Inflammatory macrophage treated with lipopolysaccharide for 1 hour (primary cell): Measurements from ENCODE around the gene GK.
"Not testable (repeated sequence)": the region's sequence is repeated elsewhere in the genome, so short reads cannot be mapped to it uniquely, and the experiment has no call there.

Source experiments
- DNase-seq, 2 donors: peaks; one replicate each; pipeline ENCODE4 v3.0.0-alpha.2; 2020 to 2022

Gene GK

DNA sequence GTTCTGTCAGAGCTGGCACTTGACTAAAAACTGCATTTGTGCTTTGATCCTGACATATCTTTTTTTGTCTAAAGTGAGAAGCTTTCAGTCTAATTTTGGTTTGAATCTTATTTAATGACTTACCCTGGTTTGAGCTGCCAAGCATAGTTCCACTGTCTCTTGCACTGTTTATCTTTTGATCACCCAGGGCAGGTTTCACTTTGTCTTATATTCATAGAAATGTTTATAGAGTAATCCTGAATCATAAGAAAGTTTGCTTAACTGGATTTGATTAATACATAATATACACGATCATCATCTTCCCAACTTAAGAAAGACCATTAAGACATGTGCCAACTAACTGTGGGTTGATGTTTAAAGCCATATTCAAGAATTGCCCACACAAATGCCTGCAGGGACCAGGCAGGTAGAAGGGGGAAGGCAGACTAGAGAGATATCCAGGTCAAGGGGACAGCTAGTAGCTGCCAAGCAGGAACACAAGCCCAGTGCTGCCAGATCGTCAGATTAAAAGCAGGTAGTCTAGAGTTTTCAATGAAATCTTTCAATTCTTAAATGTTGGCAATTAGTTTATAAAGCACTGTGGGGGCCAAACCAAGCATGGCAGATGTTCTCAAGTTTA is 1.9 kb downstream of the GK start:
- DNase-seq, result peak in 1 of 2 donors; percentile 2

DNA sequence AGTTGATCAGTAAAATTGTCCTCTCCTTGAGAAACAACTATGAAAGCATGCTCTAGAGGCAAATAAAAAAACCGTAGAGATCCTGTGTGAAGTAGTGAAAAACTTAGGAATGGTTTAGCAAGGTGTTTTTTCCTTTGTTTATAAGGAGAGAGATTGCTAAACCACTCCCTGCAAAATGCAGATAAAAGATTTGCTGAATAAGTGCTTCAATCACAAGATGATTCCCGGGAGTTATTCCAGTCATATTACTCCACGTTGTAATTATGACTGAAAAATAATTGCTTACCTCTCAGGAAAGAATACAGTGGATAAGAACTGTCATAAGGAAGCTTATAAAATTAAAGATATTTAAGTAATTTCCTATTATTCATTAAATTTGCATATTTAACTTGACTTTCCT is 2.8 kb downstream of the GK start:
- no peak for DNase-seq

DNA sequence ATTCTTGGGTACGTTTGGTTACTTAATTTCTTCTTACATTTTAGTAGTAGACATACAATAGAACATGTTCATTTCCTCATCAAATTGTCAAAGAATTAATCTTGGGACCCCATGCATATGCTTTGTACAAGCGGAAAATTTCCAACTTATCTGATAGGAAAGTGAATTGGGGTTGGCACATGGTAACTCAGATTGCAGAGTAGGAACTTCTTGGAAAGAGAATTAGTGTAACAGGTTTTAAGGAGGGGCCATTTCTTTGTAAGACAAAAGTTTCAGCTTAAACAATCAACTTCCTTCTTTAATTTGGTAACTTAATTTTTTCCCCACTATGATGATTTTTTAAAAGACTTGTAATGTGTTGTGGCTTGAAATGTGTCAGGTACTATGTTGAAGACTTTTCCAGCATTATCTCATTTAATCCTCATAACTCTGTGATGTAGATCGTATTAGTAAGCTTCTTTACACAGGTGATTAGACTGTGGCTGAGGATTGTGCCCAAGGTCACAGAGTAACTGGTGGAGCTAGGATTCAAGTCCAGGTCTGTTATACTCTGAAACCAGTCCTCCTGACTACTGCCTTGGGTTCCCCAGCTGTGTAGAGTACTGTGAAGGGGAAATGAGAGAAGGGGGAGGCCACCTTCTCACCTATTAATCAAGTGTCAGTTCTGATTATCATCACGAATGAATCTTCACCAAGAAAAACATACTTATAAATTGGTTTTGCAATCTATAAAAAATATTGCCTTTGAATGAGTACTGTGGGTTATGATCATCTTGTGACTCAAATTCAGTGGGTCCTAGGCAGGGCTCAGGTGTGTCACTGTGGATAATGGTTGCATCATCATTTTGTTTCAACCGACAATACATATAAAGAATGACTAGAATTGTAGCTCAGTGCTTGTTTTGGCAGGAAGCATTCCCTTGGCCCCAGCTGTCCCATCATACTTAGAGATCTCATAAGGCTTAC is 4.3 kb downstream of the GK start:
- DNase-seq, result peak in 1 of 2 donors; percentile 43

DNA sequence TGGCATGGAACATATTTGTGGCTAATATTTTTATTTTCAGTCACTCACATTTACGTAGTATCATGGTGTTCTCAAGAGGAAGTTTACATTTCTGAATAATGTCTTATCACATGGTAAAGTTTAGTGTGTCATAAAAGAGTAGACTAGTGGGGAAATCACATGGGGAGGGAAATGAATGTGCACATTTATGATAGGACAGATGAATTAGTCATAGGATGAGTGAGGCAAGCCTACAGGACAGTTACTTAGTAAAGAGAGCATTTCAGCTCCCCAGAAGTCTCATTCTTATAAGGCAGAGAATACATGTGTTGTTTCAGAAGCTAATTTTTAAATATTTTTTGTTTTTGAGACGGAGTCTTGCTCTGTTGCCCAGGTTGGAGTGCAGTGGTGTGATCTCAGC is 6.2 kb downstream of the GK start:
- DNase-seq, result peak; percentile 76 to 90

DNA sequence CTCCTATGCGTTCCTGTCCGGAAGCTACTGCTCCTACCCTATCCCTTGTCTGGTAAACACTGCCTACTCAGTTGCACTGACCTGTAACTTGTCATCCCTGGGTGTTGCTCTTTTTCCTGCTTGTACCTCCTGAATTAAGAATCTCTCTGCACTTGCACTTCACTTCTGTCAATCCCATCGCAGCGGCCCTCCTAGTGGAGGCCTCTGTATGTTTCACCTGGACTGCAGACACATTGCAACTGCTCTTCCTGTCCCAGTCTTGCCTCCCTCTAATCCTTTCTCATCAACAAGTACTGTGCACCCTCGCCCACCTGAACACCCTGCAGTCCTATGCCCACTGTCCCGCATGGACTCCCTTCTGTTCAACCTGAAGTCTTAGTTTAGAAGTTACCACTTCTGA is 8.0 kb downstream of the GK start:
- DNase-seq, result no peak

DNA sequence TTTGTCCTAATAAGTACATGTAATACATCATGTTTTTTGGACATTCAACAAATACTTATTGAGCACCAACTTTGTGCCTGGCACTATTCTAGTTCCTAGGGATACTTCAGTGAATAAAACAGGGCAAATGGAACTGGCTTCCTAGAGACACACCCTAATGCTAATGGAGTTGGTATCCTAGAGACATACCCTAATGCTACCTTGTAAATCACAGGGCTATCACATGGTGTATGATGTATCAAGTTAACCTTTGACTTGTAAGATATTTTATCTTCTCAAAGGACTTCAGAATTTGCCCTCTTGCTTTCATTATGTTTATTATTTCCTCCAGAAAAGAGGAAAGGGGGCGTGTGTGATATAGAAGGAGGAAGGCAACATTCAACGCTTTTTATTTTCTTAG is 10.1 kb downstream of the GK start:
- DNase-seq, result no peak

DNA sequence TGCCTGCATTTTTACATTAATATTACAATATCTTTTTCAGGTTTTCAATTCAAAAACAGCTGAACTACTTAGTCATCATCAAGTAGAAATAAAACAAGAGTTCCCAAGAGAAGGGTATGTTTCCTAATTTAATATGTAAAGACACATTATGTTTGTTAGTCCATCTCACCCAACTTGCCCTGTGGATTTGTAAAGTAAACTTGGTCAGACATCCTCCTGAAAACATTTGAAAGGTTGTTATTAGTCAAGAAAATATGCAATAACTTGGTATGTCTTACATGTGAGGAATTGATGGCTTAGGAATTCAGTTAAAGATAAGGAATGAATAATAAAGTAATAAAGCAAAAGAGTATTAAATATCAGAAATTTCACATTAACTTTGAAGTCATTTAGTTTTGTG is 12.2 kb downstream of the GK start:
- DNase-seq, result no peak

DNA sequence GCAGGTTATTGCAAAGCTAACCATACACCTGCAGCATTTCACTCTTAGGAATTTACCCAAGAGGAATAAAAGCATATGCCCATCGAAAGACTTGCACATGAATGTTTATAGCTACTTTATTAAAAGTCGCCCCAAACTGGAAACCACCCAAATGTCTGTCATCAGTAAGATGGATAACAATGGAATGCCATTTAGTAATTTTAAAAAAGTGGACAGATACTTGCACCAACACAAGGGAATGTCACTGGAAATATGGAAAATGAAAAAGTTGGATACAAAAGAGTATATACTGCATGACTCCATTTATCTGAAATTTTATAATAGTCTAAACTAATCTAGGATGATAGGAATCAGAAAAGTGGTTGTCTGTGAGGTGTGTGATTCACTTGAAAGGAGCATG is 12.9 kb downstream of the GK start:
- no peak for DNase-seq

DNA sequence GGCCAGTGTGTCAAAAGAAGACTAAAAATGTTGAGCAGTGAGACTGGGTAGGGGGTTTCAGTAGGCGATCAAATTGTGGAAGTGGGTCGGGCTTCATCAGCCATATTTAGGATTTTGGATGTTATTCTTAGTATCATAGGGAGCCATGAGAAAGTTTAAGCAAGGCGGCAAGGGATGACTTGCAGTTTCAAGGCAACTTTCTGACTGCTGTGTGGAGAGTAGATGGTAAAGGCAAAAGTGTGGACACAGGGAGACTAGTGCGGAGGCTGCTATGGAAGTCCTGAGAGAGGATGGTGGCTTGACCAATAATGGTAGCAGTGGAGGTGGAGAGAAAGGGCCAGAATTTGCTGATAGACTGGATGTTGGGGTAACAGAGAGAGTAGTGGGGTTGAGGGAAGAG is 15.4 kb downstream of the GK start:
- no peak for DNase-seq

DNA sequence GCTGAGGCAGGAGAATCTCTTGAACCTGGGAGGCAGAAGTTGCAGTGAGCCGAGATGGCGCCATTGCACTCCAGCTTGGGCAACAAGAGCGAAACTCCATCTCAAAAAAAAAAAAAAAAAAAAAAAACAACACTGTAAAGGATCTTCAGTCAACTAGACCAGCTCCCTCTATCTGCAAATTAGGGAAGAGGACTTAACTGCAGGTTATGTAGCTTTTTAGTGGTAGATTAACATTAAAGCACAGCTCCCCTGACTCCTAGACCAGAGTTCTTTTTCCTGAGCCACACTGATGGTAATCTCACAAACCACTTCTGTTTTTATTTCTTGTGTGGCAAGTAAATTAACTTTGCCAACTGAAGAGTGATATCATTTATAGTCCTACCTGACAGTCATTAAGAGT is 18.0 kb downstream of the GK start:
- DNase-seq, result not testable (repeated sequence)

DNA sequence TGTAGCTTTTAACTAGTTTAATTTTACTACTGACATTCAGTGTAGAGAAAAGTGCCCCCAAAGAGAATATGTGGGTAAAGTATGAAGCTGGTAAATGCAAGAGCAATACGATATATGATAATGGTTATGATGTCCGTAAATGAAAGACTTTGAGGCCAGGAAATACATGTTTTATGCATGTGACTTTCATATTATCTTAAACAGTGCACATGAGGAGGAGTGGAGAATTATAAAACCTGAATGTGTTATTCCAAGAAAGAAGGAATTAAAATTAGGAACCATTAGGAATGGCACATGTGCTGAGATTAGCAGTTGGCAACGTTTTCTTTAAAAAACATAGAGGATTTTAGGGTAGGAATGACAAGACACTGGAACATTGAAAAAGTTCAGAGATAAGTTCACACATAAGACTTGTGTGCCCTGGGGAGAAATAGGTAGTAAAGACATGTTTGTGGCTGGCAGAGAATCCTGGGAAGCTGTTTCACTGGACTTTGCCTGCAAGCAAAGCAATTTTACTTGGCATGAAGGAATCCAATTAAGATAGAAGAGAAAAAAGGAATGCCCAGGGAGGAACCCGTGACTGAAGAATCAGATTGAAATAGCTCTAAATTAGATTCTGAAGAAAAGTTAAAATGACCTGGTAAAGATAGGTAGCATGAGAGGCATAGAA is 20.0 kb downstream of the GK start:
- no peak for DNase-seq

DNA sequence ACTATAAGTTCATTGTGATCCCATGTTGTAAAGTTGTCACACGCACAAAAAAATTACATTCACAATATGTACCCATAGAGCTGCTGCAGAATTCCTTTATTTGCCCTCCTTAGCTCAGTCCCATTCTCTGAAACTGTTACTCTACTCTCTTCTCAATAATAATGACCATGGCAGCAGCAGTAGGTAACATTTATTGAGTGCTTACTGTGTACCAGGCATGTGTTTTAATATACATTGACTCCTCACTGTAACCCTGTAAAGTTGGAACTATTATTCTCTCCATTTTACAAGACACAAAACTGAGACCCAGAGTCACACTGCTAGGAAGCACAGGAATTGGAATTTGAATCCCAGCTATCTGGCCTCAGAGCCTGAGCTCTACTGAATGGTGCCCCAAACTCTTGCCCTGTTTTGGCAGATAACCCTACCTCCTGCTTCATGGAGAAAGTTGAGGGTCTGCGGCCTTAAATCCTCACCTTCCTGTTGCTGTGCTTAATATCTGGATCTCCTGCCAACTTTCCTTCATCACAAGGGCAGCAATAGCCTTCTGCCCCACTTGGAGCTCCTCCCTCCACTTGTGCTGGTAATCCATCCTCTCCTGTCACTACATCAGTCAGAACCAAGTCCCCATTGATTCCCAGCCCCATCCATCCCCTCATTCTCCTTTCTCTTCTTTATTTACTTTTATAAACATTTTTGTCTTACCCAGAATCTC is 20.8 kb downstream of the GK start:
- no peak for DNase-seq

DNA sequence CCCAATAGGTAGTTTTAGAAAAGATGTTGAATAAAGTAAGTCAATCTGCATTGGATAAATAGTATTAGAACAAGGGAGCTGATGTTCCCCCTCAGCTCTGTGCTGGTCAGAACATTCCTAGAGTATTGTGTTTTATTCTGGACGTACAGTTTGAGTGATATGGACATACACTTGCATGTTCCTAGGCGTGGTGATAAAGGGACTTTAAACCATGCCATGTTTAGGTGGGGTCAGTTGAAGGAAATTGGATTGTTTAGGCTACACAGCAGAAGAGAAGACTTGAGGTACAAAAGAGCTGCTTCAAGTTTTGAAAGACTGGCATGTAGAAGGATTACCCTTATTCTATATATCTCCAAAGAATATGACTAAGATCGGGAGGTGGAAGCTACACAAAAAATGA is 21.6 kb downstream of the GK start:
- no peak for DNase-seq

DNA sequence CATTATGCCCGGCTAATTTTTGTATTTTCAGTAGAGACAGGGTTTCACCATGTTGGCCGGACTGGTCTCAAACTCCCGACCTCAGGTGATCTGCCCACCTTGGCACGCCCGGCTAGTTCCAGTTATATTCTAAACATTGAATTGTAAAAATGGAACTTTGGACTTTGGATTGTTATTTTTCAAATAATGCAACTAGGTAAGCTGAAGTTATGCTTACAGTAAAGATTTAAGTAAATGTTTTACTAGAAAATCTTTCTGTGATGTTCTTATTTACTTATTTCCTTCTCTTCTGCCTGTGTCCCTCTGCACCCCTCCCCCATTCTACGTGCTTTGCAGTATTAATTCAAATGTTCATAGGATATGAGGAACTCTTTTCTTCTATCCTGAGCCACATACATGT is 26.1 kb downstream of the GK start:
- no peak for DNase-seq

DNA sequence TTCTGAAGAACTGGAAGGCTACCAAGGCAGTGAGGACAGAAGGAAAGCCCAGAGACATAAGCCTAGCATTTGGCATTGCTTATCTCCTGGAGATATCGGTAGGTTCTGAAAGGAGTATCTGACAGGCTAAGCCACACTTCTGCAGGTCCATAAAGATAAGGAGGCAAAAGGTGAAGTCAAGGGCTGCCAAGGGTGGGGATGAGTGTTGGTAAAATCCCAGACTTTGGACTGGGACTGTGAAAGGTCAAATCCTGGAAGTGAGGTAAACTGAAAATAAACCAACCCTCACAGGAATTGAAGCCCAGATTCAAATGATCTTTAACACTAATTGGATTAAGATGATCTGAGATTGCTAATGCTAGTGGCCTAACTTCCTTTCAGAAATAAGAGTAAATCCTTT is 27.4 kb downstream of the GK start:
- no peak for DNase-seq

DNA sequence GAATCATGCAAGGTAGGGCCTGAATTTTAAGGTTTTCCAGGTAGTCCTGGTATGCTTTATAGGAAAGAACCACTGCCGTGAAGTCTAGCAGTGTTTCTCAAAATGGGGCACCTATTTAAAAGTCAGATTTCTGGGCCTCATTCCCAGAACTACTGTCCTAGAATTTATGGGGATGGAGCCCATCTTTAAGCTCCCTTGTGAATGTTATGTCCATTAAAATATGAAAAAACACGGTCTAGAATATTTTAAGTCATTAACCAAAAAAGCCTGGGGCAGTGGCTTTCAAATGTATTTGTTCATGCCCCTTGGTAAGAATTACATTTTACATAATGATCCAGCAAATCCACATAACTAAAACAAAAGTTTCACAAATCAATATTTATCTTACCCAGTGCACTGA is 35.4 kb downstream of the GK start:
- no peak for DNase-seq

DNA sequence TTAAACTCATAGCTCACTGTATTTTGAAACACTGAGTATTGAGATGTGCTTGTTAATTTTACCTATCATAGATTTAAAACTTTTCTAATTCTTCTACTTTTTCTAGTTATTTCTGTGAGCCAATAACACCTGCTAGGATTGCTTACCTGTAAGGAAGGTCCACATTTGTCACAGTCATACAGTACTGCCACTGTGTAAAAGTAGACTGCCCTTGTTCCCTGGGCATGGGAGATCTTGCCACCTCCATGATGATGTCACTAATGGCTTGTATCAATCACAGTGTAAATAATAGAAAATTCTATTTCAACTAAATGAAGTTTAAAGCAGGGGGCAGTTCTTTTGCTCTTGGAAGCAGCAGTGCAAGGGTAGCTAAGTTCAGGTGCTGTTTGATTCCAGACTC is 35.9 kb downstream of the GK start:
- DNase-seq, result no peak

DNA sequence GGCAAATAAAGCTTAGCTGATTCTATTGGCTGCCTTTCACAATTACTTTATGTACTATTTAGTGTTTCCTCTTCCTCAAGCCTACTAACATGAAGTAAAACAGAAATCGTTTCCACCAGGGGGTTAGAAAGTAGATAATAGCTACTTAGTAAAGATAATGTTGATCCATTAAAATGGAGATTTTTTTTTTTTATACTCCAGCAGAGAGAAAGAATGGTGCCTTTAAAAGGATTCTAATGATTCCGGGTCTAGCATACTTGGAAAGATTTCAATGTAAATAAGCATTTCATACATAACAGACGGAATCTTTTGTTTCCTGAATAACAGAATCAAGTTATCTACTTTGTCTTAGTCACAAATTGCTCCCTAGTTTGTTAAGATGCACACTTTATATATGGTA is 37.1 kb downstream of the GK start:
- DNase-seq, result no peak

DNA sequence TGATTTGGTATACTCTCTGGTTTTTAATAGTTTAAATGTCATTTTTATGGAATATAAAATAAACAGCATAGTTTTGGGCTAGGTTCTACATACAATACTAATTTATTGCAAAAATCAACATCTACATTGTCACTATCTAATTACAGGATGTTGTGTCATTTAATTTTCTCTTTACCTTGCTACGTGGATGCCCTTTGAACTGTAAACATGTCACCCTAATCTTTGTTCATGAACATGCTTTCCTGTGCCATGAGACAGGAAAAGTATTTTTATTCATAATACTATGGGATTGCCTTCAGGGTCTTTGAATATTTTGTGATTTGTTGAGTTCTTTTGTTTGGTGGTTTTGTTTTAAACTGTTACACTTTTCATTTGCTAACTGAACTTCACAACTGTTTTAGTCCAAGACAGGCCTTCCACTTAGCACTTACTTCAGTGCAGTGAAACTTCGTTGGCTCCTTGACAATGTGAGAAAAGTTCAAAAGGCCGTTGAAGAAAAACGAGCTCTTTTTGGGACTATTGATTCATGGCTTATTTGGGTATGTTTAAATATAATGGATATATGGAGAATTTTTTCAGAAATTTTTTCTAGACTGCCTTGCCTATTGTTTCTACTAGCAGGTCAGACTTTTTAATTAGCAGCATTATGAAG is 40.9 kb downstream of the GK start:
- DNase-seq, result no peak

DNA sequence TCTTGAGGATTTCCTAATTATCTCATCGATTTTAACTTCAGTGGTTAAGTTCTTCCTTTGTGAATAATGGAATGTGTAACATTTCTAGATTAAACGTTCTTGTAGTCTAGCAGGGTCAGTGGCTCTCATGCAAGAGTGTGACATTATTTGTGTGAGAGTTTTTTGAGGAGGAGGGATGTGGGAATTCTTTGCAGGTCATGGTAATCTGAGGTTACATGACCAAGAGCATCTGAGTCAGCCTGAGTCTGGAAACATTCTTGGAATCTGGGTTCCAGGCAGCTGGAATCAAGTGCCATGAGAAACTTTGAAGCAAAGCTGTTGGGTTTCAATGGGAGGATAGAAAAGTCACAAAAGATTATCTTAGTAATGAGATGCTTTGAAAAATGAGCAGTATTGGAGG is 49.5 kb downstream of the GK start:
- no peak for DNase-seq

DNA sequence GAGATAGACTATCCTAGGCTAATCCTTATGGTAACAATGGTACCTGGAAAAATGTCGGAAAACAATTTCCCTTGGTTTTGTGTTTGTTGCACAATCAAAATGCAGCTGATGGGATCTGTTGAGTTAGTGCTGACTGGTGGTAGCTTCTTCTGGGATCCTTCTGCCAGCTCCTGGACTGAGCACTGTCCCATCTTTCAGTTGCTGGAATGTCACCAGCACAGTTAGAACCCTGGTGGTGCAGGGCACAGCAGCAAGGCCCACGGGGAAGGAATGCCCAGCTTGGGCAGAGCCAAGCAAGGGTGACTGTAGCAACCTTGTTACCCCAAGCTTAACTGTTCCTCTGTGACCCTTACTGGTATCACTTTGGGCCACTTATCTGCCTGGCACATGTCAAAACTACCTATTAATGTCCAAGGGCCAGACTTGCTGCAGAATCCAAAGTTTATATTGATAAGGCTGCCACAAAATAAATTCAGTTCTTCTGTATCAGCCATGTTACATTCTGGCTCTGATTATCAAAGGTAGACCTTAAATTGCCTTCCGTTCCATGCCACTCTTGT is 53.1 kb downstream of the GK start:
- no peak for DNase-seq

DNA sequence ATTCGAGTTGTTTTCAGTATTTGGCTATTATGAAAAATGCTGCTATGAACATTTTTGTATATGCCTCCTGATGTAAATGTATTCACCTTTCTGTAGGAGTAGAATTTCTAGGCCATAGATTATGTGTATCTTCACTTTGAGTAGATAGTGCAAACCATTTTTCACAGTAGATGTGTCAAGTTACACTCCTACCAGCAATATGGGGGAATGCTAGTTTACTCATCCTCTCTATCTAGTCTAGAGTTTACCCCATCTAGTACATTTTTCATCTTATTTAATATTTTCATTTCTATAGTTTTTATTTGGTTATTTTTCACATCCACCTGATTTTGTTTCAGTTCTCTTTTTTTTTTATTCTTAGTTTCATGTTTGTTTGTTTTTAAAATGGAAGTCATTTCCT is 59.0 kb downstream of the GK start:
- no peak for DNase-seq
